IPS DF 4.7 (cell line): ENCODE data around the gene ZBTB7C.

Source experiments
- DNase-seq: peaks from one replicate; pipeline ENCODE4 v3.0.0-alpha.2; 2013; ENCODE audit warnings: low spot score; ENCODE audit errors: extremely low read depth

ZBTB7C gene

GRCh38 chr18:48326901-48327675 is 82.1 kb downstream of the ZBTB7C start:
- no peak for DNase-seq

DNA sequence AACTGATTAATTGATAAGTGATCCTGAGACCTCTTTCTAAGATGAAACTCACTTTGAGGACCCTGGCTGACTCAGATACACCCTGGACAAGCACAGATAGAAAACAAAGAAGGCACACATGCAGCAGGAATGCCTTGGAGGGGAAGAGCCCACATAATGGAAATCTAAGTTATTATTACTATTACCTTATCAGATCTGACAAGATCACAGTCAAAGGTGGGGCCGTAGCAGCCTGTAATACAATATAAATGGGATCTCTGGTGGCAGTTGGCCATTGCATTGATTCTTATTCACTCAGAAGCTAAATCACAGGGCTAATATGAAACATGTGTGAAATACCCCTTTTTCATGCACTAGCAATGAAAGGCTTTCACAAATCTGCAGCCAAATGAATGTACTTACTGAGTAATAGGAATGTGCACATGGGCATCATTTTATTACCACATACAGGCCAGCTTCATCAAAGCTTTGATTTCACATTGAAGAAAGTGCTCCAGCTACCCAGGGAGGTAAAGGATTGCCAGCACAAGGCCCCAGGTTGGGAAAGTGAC is 84.0 kb downstream of the ZBTB7C start:
- DNase-seq, result no peak

- DNase-seq, result no peak
These were observed 84.5 kb downstream of the ZBTB7C start for GRCh38 chr18:48324651-48325050.

- no peak for DNase-seq
These were observed 86.0 kb downstream of the ZBTB7C start for GRCh38 chr18:48323151-48323550.

GRCh38 chr18:48321536-48321935 is 87.6 kb downstream of the ZBTB7C start:
- DNase-seq, result no peak

- DNase-seq, result no peak
These were observed 88.1 kb downstream of the ZBTB7C start for GRCh38 chr18:48321121-48321520.

GRCh38 chr18:48320639-48320945 is 88.6 kb downstream of the ZBTB7C start:
- DNase-seq, result no peak

DNA sequence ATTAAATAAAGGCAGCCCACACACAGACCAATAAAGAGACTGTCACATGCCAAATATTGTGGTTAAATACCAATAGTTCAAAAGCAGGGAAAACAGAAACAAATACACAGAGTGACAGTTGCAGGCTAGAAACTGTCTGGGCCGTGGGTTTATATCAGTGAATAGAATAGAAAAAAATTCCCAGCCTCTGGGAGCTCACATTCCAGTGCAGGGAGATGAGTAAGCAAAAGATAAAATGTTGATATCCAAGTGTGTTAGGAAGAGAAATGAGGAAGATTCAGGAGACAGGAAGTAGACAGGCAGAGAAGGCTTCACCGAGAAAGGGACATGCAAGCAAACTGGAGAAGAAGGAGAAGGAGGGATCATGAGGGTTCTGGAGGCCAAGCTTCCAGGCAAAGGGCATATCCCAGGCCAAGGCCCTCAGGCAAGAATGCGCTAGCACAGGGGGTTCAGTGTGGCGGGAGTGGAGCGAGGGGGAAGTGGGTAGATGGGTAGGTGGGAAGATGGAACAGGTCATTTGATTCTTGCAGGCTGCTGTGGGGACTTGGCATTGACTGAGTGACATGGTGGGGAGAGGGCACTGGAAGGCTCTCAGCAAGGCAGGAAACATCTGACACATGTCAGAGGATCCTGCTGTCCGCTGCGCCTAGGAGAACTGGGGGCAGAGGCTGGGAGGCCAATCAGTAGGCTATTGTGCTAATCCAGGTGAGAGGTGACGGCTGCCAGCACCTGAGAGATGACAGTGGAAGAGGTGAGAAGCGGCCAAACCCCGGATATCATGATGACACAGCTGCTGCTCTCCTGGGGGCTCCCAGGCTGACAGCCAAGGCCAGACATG is 89.2 kb downstream of the ZBTB7C start:
- DNase-seq, result no peak

DNA sequence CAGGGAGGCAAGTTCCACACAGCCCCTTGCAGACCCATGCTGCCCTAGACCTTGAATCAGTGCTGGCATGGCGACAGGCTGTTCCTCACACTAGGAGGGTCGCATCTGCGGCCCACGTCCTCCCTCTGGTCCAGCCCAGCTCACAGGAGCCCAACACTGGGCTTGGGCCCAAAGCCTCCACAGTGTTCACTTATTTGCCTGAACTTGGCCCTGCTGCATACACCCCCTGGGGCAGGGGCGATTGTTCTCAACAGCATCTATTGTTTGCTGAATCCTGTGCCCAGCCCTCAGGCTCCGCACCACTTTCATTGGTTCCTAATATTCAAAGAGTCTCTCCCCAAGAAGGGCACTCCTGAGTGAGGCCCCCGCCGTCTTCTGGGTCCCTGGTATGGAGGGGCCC is 90.7 kb downstream of the ZBTB7C start:
- no peak for DNase-seq

GRCh38 chr18:48317781-48318381 is 91.3 kb downstream of the ZBTB7C start:
- no peak for DNase-seq

GRCh38 chr18:48316177-48316576 is 93.0 kb downstream of the ZBTB7C start:
- DNase-seq, result no peak

DNA sequence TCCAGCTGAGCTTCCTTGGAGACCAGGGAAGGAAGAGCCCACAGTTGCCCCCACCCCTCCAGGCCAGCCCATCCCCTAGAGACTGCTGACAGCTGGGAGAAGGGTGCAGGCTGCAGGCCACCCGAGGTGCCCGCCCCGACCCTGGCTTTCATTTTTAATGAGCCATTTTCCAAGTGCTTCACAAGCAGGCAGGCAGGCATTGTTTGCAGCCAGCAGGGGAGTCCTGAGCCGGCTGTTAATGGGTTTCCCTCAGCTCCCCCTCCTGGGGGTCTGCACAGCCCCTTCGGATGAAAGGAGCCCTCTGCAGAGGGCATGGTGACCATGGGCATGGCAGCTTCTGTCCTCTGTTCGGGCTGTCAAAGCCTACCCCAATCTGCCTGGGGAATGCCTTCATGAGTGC is 94.5 kb downstream of the ZBTB7C start:
- no peak for DNase-seq

DNA sequence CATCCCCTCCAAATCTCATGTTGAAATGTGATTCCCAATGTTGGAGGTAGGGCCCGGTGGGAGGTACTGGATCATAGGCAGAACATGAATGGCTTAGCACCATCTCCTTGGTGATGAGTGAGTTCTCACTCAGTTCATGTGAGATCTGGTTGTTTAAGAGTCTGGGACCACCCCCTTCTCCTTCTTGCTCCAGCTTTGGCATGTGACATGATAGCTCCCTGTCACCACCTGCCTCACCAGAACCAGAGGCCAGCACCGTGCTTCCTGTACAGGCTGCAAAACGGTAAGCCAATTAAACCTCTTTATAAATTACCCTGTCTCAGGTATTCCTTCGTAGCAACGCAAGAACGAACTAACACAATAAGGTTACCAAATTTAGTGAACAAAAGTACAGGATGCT is 95.4 kb downstream of the ZBTB7C start:
- no peak for DNase-seq

GRCh38 chr18:48312066-48312465 is 97.1 kb downstream of the ZBTB7C start:
- no peak for DNase-seq

- DNase-seq, result no peak
These were observed 98.2 kb downstream of the ZBTB7C start for GRCh38 chr18:48310999-48311398.

DNA sequence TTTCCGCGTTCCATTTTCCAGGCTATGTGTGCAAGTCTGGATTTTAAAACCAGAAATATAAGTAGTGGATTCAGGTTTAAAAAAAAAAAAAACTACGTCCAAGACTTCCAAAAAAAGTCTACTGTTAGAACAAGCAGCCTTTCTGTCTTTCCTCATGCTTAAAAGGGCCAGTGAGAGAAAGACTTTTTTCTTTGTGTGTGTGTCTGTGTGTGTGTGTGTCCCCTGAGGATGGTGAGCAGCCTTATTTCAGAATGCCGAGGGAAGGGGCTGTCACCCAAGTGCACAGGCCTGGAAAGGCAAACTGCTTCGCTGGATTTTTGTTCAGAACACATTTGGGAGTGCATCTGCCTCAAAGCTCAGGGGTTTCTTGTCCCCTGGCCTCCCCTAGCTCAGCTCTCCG is 98.8 kb downstream of the ZBTB7C start:
- DNase-seq, result no peak

DNA sequence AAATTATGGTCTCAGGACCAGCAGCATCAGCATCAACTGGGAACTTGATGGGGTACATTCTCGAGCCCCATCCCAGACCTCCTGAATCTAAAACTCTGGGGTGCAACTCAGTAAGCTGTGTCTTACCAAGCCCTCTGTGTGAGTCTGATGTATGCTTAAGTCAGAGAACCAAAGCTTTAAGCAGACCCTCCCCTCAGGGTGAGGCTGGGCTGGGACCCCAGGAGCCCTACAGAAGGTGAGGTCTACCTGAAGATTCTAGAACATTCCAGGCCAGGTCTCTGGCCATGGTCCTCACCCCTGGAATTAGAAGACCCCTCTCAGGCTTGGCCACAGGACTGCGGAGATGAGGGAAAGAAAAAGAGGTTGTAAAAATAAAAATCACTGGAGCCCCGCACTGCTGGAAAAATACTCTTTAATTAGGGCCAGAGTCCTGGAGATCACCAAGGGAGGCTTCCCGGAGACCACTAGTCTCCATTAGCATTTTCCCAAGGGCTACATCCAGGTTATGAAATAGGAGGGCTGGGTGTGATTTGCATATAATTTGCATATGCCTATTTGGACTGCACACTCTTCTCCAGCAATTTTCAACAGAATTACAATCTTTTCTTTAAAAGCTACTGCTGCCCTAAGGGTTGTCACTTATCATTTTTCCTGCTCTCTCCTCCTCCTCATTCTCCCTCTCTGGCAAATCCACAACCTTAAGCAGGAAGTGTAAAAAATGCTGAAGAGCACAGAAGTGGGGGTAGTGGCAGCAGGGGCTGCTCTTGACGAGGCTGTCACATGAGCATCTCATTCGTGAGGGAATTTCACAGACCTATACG is 100.2 kb downstream of the ZBTB7C start:
- DNase-seq, result no peak

GRCh38 chr18:48308027-48308635 is 101.1 kb downstream of the ZBTB7C start:
- no peak for DNase-seq

DNA sequence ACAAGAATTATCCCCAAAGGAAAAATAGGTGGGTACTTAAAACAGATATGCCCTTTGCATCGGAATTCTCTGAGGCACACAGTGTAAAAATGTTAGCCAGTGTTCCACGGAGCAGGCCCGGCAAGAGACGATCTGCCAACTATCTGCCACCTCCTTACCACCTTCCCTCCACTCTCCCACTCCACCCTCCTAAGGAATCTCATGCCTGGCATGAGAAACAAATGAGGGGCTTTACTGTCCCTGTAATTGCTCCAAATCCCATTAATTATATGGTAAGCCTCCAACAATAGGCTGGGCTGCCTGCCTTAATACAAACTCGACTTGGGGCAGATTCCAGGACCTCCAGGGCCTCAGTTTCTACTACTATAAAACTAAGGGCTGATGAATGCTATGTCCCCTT is 102.3 kb downstream of the ZBTB7C start:
- DNase-seq, result no peak

DNA sequence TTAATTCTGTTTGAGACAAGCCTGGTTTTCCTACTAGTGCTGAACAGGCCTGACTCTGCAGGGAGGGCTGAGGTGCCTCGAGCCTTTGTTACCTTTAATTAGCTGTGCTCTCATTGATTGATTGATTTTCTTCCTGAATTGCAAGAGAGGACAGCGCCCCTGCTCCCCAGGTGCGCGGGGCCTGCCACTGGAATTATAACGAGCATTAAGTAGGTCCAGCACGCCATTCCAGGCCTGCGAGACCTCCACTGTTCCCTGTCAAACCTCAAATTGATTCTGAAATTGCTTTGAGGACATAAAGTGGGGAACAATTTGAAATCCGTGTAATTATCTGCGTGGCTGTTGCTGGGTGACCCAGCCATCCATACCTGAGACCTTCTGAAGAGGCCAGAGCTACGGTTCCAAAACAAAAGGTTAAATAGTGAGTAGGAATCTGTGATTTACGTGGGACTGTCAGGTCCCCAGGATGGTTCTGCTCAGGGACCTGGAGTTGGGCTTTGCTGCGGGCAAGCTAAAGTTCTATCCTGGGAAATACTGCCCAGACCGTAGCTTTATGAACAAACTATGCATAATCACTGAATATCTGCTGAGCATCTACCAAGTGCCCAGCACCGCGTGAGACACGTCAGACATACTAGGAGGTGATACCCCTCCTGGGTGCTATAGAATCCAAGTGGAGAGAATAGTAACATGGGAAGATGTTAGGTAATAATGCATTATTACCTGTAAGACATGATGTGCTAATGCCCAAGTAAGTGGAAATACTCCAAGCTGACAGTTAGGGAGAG is 104.1 kb downstream of the ZBTB7C start:
- DNase-seq, result no peak
